Fibroblast of pulmonary artery (primary cell): ENCODE data around the gene P2RX1.

Experiments used
- DNase-seq: peaks from one replicate; pipeline ENCODE4 v3.0.0-alpha.2; 2010; ENCODE audit warnings: low read depth
- H3K4me3 ChIP-seq: replicated peaks from 2 replicates; pipeline ENCODE4 v1.5.1; 2011; ENCODE audit warnings: low read depth, mild to moderate bottlenecking, control low read depth, low read length, moderate library complexity
- CTCF ChIP-seq: IDR thresholded peaks from 2 replicates; pipeline ENCODE4 v1.5.1; 2011; ENCODE audit warnings: mild to moderate bottlenecking, control low read depth, low read length, inconsistent platforms; ENCODE audit errors: missing control alignments

The P2RX1 gene

GRCh38 chr17:3962217-3962964, 46.1 kb upstream of the P2RX1 start:
- no peak for TF ChIP-seq CTCF
- DNase-seq: no peak
- no peak overlapping the region for H3K4me3 ChIP-seq

- no peak for DNase-seq
- TF ChIP-seq CTCF: no peak
- no peak overlapping the region for H3K4me3 ChIP-seq
These were observed 45.3 kb upstream of the P2RX1 start for GRCh38 chr17:3961564-3962047.

- TF ChIP-seq CTCF: no peak
- DNase-seq: peak; percentile 50
- no peak overlapping the region for H3K4me3 ChIP-seq
These were observed 44.5 kb upstream of the P2RX1 start for GRCh38 chr17:3960764-3961163.

- no peak for DNase-seq
- no peak for TF ChIP-seq CTCF
- no peak overlapping the region for H3K4me3 ChIP-seq
These were observed 43.8 kb upstream of the P2RX1 start for GRCh38 chr17:3959921-3960601.

- TF ChIP-seq CTCF: no peak
- H3K4me3 ChIP-seq: no peak overlapping the region
These were observed 43.1 kb upstream of the P2RX1 start for GRCh38 chr17:3959295-3959899.

GRCh38 chr17:3957735-3958599, 41.7 kb upstream of the P2RX1 start:
- no peak for TF ChIP-seq CTCF
- H3K4me3 ChIP-seq: no peak overlapping the region
- no peak for DNase-seq

More at GRCh38 chr17:3959295-3959899, 43.1 kb upstream of the P2RX1 start:
- no peak for DNase-seq
